Panc1 (cell line): ENCODE results near the gene DIDO1. TPM values are rescaled to one million over a fixed set of nuclear protein-coding genes. Genes with fewer than 3 reads are reported as not detected.
"Not testable (repeated sequence)": the region's sequence is repeated elsewhere in the genome, so short reads cannot be mapped to it uniquely, and the experiment has no call there.

Experiments used
- ATAC-seq: fragments of 200-7000 bp; cut with Tn5 transposase; 2 replicates; pipeline ENCODE4 v1.9.1; 2020; ENCODE audit warnings: mild to moderate bottlenecking, moderate library complexity
- BruUV-seq: library from RNA; stranded (reverse); fragments of 400-500 nt; replicated peaks from 2 replicates; lab custom pipeline; 2021; lab: Mats Ljungman, UMichigan
- CTCF ChIA-PET: fragments of 300-600 bp; sonication (Branson Sonifier 250); formaldehyde crosslinking; loops from one replicate; lab custom pipeline; 2022; ENCODE audit warnings: antibody characterized with exemption; lab: Charles Lee
- POLR2A ChIA-PET: fragments of 300-600 bp; sonication (Branson Sonifier 250); formaldehyde crosslinking; loops from one replicate; lab custom pipeline; 2022; ENCODE audit warnings: antibody characterized with exemption; lab: Charles Lee
- DNase-seq: peaks from one replicate; pipeline ENCODE4 v3.0.0-alpha.2; 2010; ENCODE audit warnings: low read depth, low spot score
- H3K27ac ChIP-seq: 2 replicates; pipeline ENCODE4 v1.5.1; 2011; ENCODE audit warnings: mild to moderate bottlenecking, low read length, inconsistent platforms
- H3K27me3 ChIP-seq: fragments of 200-500 bp; sonication (Bioruptor generic); 2 replicates; pipeline ENCODE4 v1.6.0; 2014; ENCODE audit warnings: low read length, inconsistent platforms; ENCODE audit not compliant: control insufficient read depth, insufficient read depth
- H3K36me3 ChIP-seq: fragments of 200-500 bp; sonication (Bioruptor generic); 2 replicates; pipeline ENCODE4 v1.5.1; 2014; ENCODE audit warnings: inconsistent platforms, mild to moderate bottlenecking, low read length, moderate library complexity; ENCODE audit not compliant: control insufficient read depth, insufficient read depth
- H3K4me1 ChIP-seq: 2 replicates; pipeline ENCODE4 v1.5.1; 2011; ENCODE audit warnings: inconsistent platforms, mild to moderate bottlenecking, low read length, moderate library complexity; ENCODE audit not compliant: control insufficient read depth, insufficient read depth
- H3K4me3 ChIP-seq, 2 experiments: 2 replicates each; pipeline ENCODE4 v1.5.1; 2011 to 2012; ENCODE audit warnings: low read depth in 2 of 2, low read length in 2 of 2, mild to moderate bottlenecking in 2 of 2, inconsistent platforms in 1 of 2, moderate library complexity in 1 of 2
- H3K9me3 ChIP-seq: fragments of 200-500 bp; sonication (Bioruptor generic); 2 replicates; pipeline ENCODE4 v1.5.1; 2014; ENCODE audit warnings: low read depth, mild to moderate bottlenecking, inconsistent platforms, low read length, moderate library complexity; ENCODE audit not compliant: control insufficient read depth, insufficient read depth
- POLR2AphosphoS5 ChIP-seq: IDR thresholded peaks from 2 replicates; pipeline ENCODE4 v1.6.1; 2012; ENCODE audit warnings: mild to moderate bottlenecking, low read depth, low read length, moderate library complexity
- REST ChIP-seq, 2 experiments: IDR thresholded peaks; 2 replicates each; pipeline ENCODE4 v1.6.1; 2011 to 2012; ENCODE audit warnings: low read depth in 2 of 2, control low read depth in 1 of 2, low read length in 1 of 2, mild to moderate bottlenecking in 1 of 2, moderate library complexity in 1 of 2; ENCODE audit not compliant: insufficient read depth in 1 of 2
- SIN3A ChIP-seq: IDR thresholded peaks from 2 replicates; pipeline ENCODE4 v1.6.1; 2012; ENCODE audit warnings: low read depth, mild to moderate bottlenecking, low read length, moderate library complexity, borderline replicate concordance; ENCODE audit not compliant: insufficient read depth
- in situ Hi-C: cut with HindIII; loops from 2 replicates; pipeline ENCODE4 v1.10.0; 2016; ENCODE audit warnings: low sequenced_read_pairs, low pct_unique_long_range_greater_than_20kb
- intact Hi-C: fragments of 100-400 bp; cut with micrococcal nuclease; formaldehyde crosslinking; loops from one replicate; pipeline ENCODE4 v1.10.0; 2022; ENCODE audit not compliant: unreplicated experiment
- total RNA-seq: library from RNA; stranded (reverse); gene quantifications from one replicate; pipeline ENCODE4 v1.2.1, GENCODE V29; 2021; ENCODE audit not compliant: unreplicated experiment

The DIDO1 gene
- total RNA-seq, 1 experiment from 2014 or later: 57.3 TPM

- Histone ChIP-seq H3K27ac (no peak overlapping the region), H3K27me3 (no peaks in the 10 kb centered on the region), H3K9me3 (no peaks in the 10 kb centered on the region), H3K4me3 (no peak overlapping the region), H3K4me1 (no peaks in the 10 kb centered on the region), H3K36me3 (peaks cover 8% of the 10 kb centered on the region)
- in situ Hi-C loops: no loop called here
- CTCF ChIA-PET: no interaction called here
- POLR2A ChIA-PET: no interaction called here
- no TSS peak for BruUV-seq
- TF ChIP-seq REST (IDR thresholded peaks at IDR 0.05; ENCODE audit: insufficient read depth in 1 of 2, low read depth in 2 of 2, low read length in 1 of 2): no peak
- TF ChIP-seq SIN3A: no peak
- DNase-seq (no peak), ATAC-seq (peak; percentile 35; the same call in 1 of the 2 replicates)
- intact Hi-C loops: no loop called here
Observed at GRCh38 chr20:62852196-62852595, 74.1 kb downstream of the DIDO1 start.

GRCh38 chr20:62850333-62850974, 75.9 kb downstream of the DIDO1 start:
- Histone ChIP-seq H3K36me3 (peaks cover 11% of the 10 kb centered on the region), H3K27me3 (no peaks in the 10 kb centered on the region), H3K9me3 (no peaks in the 10 kb centered on the region), H3K4me1 (no peaks in the 10 kb centered on the region), H3K27ac (no peak overlapping the region), H3K4me3 (no peak overlapping the region)
- no TSS peak for BruUV-seq
- ATAC-seq: no peak
- TF ChIP-seq SIN3A (no peak), POLR2AphosphoS5 (no peak)
- intact Hi-C loops: no loop called here
- POLR2A ChIA-PET: no interaction called here
- in situ Hi-C loops: no loop called here
- DNase-seq: no peak
- CTCF ChIA-PET: interaction anchor here (0.6 kb wide), 1 partner anchor 355 kb away, joined by 4 read pairs; no protein-coding TSS in a partner anchor

GRCh38 chr20:62849431-62849830, 76.9 kb downstream of the DIDO1 start:
- DNase-seq (no peak), ATAC-seq (no peak)
- ChIA-PET CTCF (interaction anchor here (0.9 kb wide), 1 partner anchor 26 kb away, joined by 7 read pairs; no protein-coding TSS in a partner anchor), POLR2A (no interaction called here)
- H3K27ac ChIP-seq: no peak overlapping the region
- no peak overlapping the region for H3K4me3 ChIP-seq
- no TSS peak for BruUV-seq
- H3K36me3 ChIP-seq: peaks cover 11% of the 10 kb centered on the region
- intact Hi-C loops (no loop called here), in situ Hi-C loops (no loop called here)
- TF ChIP-seq REST (IDR thresholded peaks at IDR 0.05; ENCODE audit: insufficient read depth in 1 of 2, low read depth in 2 of 2, low read length in 1 of 2): no peak
- H3K4me1 ChIP-seq: no peaks in the 10 kb centered on the region
- H3K27me3 ChIP-seq: no peaks in the 10 kb centered on the region
- H3K9me3 ChIP-seq: no peaks in the 10 kb centered on the region

- intact Hi-C loops, BruUV-seq, H3K4me1 ChIP-seq, POLR2A ChIA-PET, H3K27ac ChIP-seq, in situ Hi-C loops, DNase-seq, H3K9me3 ChIP-seq, H3K27me3 ChIP-seq, ATAC-seq, H3K4me3 ChIP-seq: not testable (repeated sequence)
- peaks cover 11% of the 10 kb centered on the region for H3K36me3 ChIP-seq
- CTCF ChIA-PET: interaction anchor here (0.9 kb wide), 1 partner anchor 26 kb away, joined by 7 read pairs; no protein-coding TSS in a partner anchor
Observed at GRCh38 chr20:62848917-62849316, 77.4 kb downstream of the DIDO1 start.
